SK-N-SH (cell line): ENCODE results near the gene PDLIM5.

ENCODE experiments used
- GATA2 ChIP-seq: sonication (generic); formaldehyde crosslinking; IDR thresholded peaks from 2 replicates; pipeline ENCODE4 v1.5.0; 2020; ENCODE audit warnings: mild to moderate bottlenecking, missing genetic modification reagents
- POLR2AphosphoS5 ChIP-seq: IDR thresholded peaks from 2 replicates; pipeline ENCODE4 v1.6.1; 2012; ENCODE audit warnings: low read depth, low read length
- TEAD4 ChIP-seq: IDR thresholded peaks from 2 replicates; pipeline ENCODE4 v1.4.0; 2012; ENCODE audit warnings: mild to moderate bottlenecking, borderline replicate concordance; ENCODE audit not compliant: insufficient read depth
- TF ChIP-seq, protein P1 (sequence below): fragments of 200-600 bp; sonication (generic); IDR thresholded peaks from 2 replicates; pipeline ENCODE4 v1.6.1; 2017; ENCODE audit warnings: antibody characterized with exemption, mild to moderate bottlenecking, moderate library complexity
- TF ChIP-seq, protein P2 (sequence below): IDR thresholded peaks from 2 replicates; pipeline ENCODE4 v1.4.0; 2012; ENCODE audit warnings: low read depth
- TF ChIP-seq, protein P3 (sequence below): fragments of 150-350 bp; IDR thresholded peaks from 2 replicates; pipeline ENCODE4 v1.6.1; 2017; ENCODE audit warnings: antibody characterized with exemption, low read length, low read depth, borderline replicate concordance
- TF ChIP-seq, protein P4 (sequence below): IDR thresholded peaks from 2 replicates; pipeline ENCODE4; 2012

DNA sequence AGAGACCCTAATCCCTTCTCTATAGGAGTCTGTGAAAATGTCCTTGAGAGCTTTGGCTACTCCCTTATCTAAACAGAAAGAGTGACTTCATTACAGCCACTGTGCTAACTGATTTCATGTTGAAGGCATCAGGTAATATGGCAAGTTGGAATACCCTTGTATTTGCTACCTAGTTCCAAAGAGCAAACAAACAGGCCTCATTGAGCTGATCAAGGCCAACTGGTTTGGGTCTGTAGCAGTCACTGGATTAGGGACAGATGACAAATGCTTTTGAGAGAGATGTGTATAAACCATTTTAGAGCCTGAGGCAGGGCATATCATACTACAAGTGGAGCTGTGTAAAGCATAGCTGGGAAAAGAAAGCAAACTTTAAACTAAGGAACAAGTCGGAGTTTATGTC, 22.9 kb upstream of the PDLIM5 start:
- no peak for TF ChIP-seq POLR2AphosphoS5
- TF ChIP-seq, protein P1, sequence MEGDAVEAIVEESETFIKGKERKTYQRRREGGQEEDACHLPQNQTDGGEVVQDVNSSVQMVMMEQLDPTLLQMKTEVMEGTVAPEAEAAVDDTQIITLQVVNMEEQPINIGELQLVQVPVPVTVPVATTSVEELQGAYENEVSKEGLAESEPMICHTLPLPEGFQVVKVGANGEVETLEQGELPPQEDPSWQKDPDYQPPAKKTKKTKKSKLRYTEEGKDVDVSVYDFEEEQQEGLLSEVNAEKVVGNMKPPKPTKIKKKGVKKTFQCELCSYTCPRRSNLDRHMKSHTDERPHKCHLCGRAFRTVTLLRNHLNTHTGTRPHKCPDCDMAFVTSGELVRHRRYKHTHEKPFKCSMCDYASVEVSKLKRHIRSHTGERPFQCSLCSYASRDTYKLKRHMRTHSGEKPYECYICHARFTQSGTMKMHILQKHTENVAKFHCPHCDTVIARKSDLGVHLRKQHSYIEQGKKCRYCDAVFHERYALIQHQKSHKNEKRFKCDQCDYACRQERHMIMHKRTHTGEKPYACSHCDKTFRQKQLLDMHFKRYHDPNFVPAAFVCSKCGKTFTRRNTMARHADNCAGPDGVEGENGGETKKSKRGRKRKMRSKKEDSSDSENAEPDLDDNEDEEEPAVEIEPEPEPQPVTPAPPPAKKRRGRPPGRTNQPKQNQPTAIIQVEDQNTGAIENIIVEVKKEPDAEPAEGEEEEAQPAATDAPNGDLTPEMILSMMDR, result no peak
- no peak for TF ChIP-seq TEAD4
- TF ChIP-seq, protein P2, sequence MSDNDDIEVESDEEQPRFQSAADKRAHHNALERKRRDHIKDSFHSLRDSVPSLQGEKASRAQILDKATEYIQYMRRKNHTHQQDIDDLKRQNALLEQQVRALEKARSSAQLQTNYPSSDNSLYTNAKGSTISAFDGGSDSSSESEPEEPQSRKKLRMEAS, result no peak
- TF ChIP-seq, protein P3, sequence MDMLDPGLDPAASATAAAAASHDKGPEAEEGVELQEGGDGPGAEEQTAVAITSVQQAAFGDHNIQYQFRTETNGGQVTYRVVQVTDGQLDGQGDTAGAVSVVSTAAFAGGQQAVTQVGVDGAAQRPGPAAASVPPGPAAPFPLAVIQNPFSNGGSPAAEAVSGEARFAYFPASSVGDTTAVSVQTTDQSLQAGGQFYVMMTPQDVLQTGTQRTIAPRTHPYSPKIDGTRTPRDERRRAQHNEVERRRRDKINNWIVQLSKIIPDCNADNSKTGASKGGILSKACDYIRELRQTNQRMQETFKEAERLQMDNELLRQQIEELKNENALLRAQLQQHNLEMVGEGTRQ, result no peak
- no peak for TF ChIP-seq GATA2 (CRISPR knock-in tag)
- TF ChIP-seq, protein P4, sequence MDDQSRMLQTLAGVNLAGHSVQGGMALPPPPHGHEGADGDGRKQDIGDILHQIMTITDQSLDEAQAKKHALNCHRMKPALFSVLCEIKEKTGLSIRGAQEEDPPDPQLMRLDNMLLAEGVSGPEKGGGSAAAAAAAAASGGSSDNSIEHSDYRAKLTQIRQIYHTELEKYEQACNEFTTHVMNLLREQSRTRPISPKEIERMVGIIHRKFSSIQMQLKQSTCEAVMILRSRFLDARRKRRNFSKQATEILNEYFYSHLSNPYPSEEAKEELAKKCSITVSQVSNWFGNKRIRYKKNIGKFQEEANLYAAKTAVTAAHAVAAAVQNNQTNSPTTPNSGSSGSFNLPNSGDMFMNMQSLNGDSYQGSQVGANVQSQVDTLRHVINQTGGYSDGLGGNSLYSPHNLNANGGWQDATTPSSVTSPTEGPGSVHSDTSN, result no peak
